ENCODE results near the gene PXYLP1. TPM values are rescaled to one million over a fixed set of nuclear protein-coding genes. Genes with fewer than 3 reads are reported as not detected.
A peak's percentile ranks its signal among the peaks of the same experiment; 100 is the strongest.

Gene PXYLP1
- total RNA-seq, 6 donors from 2014 or later: 6.5 to 17.5 (median 9.8) TPM

- ATAC-seq (ENCODE audit: low FRiP score in 2 of 2) (no peak), DNase-seq (no peak)
- H3K4me3 ChIP-seq: no peak overlapping the region
- no peaks in the 10 kb centered on the region for H3K36me3 ChIP-seq
- no peak for TF ChIP-seq POLR2AphosphoS5 (IDR thresholded peaks at IDR 0.05)
- no peak for TF ChIP-seq EP300 (IDR thresholded peaks at IDR 0.05)
- TF ChIP-seq POLR2A (IDR thresholded peaks at IDR 0.05): no peak
- no peak for TF ChIP-seq CTCF (IDR thresholded peaks at IDR 0.05)
- H3K27ac ChIP-seq: no peak overlapping the region
- peaks cover 0 to 7% (median 0%) of the 10 kb centered on the region in 4 donors for H3K4me1 ChIP-seq
- 93 to 96% methylated on average over 3 of the region's 3 CpGs for WGBS, 2 donors
- no peaks in the 10 kb centered on the region for H3K9me3 ChIP-seq
- H3K27me3 ChIP-seq: no peaks in the 10 kb centered on the region
Measured at GRCh38 chr3:141269961-141270360, 38.3 kb downstream of the PXYLP1 start.

DNA sequence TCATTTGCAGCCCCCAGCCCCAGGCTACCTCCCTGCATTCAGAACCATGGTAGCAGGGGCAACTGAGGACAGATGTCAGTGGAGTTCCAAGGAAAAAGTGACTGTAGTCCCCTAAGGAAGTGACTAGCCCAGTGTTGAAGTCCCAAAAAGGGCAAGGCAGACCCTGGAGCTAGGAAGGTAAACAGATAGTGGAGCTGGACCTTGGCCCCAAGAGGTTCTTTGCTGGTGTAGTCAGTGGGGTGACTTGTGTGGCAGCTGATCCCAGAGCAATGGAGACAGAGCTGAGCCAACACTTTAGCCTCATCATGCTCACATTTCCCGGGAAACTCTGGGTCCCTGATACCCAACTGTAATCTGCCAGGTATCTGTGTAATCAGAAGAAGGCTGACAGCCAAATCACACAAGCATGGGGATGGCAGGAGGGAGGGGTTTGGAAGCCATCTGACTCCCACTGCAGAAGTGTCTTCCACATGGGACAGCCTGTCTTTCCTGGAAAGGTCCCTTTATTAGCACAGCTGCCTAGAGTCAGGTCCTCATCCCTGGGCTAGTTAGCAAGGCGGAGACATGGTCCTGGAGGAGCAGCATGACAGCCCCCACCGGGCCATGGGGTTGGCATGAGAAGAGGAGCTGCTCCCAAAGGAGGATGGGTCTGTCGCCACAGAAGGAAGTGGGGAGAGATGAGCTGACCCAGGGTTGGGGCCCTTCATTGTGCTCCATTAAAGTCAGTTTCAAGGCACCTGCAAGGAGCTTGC, 39.8 kb downstream of the PXYLP1 start:
- no peaks in the 10 kb centered on the region for H3K9me3 ChIP-seq
- no peaks in the 10 kb centered on the region for H3K27me3 ChIP-seq
- WGBS, 2 donors: 87 to 95% methylated on average over 3 to 4 of the region's 4 CpGs
- no peak for TF ChIP-seq CTCF (IDR thresholded peaks at IDR 0.05)
- no peak for TF ChIP-seq POLR2AphosphoS5 (IDR thresholded peaks at IDR 0.05)
- TF ChIP-seq POLR2A (IDR thresholded peaks at IDR 0.05): no peak
- no peak for TF ChIP-seq EP300 (IDR thresholded peaks at IDR 0.05)
- peaks cover 0 to 14% (median 8%) of the 10 kb centered on the region in 4 donors for H3K4me1 ChIP-seq
- no peak overlapping the region for H3K4me3 ChIP-seq
- H3K27ac ChIP-seq: no peak overlapping the region
- DNase-seq: no peak
- H3K36me3 ChIP-seq: no peaks in the 10 kb centered on the region
- ATAC-seq (ENCODE audit: low FRiP score in 2 of 2): no peak

DNA sequence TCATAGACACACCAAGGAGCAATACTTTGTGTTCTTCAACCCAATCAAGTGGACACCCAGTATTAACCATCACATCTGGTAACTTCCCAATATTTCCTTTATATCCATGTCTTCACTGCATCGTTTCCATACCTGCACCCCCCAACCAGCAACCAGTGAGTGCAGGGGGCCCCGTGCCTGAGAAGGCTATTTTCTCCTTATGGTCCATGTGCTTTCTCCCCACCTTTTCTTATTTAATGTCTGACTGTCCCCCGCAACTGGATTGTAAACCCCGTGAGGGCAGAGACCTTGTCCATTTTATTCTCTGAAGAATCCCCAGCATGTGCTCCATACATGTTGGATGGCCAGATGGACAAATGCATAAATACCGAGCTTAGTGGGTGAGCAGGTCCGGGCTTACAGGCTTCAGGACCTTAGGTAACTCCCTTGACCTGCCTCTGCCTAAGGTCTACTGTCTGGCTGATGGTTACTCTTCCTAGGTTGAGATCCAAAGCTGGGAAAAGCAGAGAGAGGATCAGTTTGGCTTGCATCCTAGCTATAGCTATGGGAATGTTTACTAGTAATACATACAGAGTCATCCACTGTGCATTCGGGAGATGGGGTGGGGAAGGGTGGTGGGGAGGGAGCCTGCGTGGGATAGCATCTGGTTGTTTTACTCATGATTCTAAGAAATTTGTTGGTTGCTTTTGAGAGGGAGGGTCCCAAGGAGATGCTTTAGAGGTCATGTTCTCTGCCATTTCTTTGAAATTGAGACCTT, 41.5 kb downstream of the PXYLP1 start:
- WGBS, 2 donors: 93 to 95% methylated on average over 8 of the region's 8 CpGs
- TF ChIP-seq EP300 (IDR thresholded peaks at IDR 0.05) (no peak), POLR2A (IDR thresholded peaks at IDR 0.05) (no peak), POLR2AphosphoS5 (IDR thresholded peaks at IDR 0.05) (no peak), CTCF (IDR thresholded peaks at IDR 0.05) (no peak)
- Histone ChIP-seq H3K4me3 (no peak overlapping the region), H3K27ac (no peak overlapping the region), H3K9me3 (no peaks in the 10 kb centered on the region), H3K36me3 (no peaks in the 10 kb centered on the region), H3K27me3 (no peaks in the 10 kb centered on the region), H3K4me1 (peaks cover 0 to 14% (median 5%) of the 10 kb centered on the region in 4 donors)
- ATAC-seq (ENCODE audit: low FRiP score in 2 of 2) (no peak), DNase-seq (no peak)

DNA sequence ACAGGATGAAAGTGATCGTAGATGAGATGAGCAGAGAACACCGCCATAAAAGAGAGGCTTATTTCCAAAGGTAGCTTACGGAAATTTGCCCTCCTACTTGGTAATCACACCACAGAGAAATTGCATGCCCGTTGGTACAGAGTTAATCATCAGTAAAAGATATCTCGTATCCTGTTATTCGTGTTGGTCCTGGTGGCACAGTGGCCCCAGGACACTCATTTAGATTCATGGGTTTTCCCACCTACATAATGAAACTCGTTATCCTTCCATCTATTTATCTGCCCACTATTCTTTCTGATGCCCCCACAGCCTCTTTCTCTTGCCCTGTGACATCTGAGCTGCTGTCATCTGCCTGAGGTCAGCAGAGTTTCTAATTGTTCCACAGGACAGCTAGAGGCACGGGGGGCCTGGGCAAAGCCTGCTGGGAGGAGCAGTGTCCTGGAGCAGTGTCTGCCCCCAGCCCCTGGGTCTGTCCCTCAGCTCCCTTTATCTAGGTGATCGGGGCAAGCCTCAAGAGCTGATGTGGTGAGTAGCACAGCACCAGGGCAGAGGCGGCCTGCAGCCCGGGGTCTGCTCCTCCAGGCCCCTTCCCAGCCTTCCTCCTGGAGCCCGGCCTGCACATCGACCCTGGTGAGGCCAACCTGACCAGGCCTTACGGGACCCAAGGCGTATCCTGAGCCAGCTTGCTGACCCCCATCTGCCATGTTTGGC, 42.2 kb downstream of the PXYLP1 start:
- ATAC-seq (ENCODE audit: low FRiP score in 2 of 2) (no peak), DNase-seq (peak in 1 of 2 donors; percentile 59)
- Histone ChIP-seq H3K36me3 (no peaks in the 10 kb centered on the region), H3K4me1 (peaks cover 6 to 18% (median 12%) of the 10 kb centered on the region in 4 donors), H3K27ac (peak overlapping the region in 1 of 4 donors; percentile 45), H3K27me3 (no peaks in the 10 kb centered on the region), H3K4me3 (no peak overlapping the region), H3K9me3 (no peaks in the 10 kb centered on the region)
- WGBS, 2 donors: 94% methylated on average over 12 to 15 of the region's 15 CpGs
- TF ChIP-seq POLR2A (IDR thresholded peaks at IDR 0.05) (no peak), EP300 (IDR thresholded peaks at IDR 0.05) (no peak), CTCF (IDR thresholded peaks at IDR 0.05) (no peak), POLR2AphosphoS5 (IDR thresholded peaks at IDR 0.05) (no peak)
